Pulmonary artery endothelial cell (primary cell): ENCODE measurements around the gene PTPRN2. TPM values are rescaled to one million over a fixed set of nuclear protein-coding genes. Genes with fewer than 3 reads are reported as not detected.

Source experiments
- DNase-seq: peaks from one replicate; pipeline ENCODE4 v3.0.0-alpha.2; 2011; ENCODE audit warnings: low read depth, low spot score
- total RNA-seq: library from RNA; depleted of rRNA; stranded (reverse); fragments of >200 nt; gene quantifications from 2 replicates; pipeline ENCODE4 v1.2.3, GENCODE V29; 2014

Gene PTPRN2
- total RNA-seq, 1 donor from 2014 or later = 0.53 TPM

GRCh38 chr7:157552295-157552993 is 1035.2 kb downstream of the PTPRN2 start:
- no peak for DNase-seq

GRCh38 chr7:157551325-157552070 is 1036.1 kb downstream of the PTPRN2 start:
- DNase-seq = no peak

GRCh38 chr7:157550300-157551275 is 1037.0 kb downstream of the PTPRN2 start:
- no peak for DNase-seq

- DNase-seq = no peak
Measured at GRCh38 chr7:157549612-157550299, 1037.9 kb downstream of the PTPRN2 start.

GRCh38 chr7:157548691-157549303 is 1038.8 kb downstream of the PTPRN2 start:
- no peak for DNase-seq

- no peak for DNase-seq
Measured at GRCh38 chr7:157547611-157548010, 1040.0 kb downstream of the PTPRN2 start.

- DNase-seq = no peak
Measured at GRCh38 chr7:157547102-157547501, 1040.5 kb downstream of the PTPRN2 start.

GRCh38 chr7:157545681-157546060 is 1042.0 kb downstream of the PTPRN2 start:
- no peak for DNase-seq

- DNase-seq = no peak
Measured at GRCh38 chr7:157544980-157545680, 1042.5 kb downstream of the PTPRN2 start.

GRCh38 chr7:157544226-157544625 is 1043.4 kb downstream of the PTPRN2 start:
- no peak for DNase-seq

GRCh38 chr7:157543791-157544190 is 1043.8 kb downstream of the PTPRN2 start:
- DNase-seq = no peak

GRCh38 chr7:157543276-157543675 is 1044.3 kb downstream of the PTPRN2 start:
- DNase-seq = no peak

- DNase-seq = no peak
Measured at GRCh38 chr7:157542068-157543021, 1045.3 kb downstream of the PTPRN2 start.

- DNase-seq = no peak
Measured at GRCh38 chr7:157541295-157542067, 1046.1 kb downstream of the PTPRN2 start.

GRCh38 chr7:157540606-157541294 is 1046.9 kb downstream of the PTPRN2 start:
- no peak for DNase-seq

- no peak for DNase-seq
Measured at GRCh38 chr7:157540020-157540419, 1047.6 kb downstream of the PTPRN2 start.

GRCh38 chr7:157539521-157539920 is 1048.1 kb downstream of the PTPRN2 start:
- DNase-seq = no peak

GRCh38 chr7:157538735-157539134 is 1048.9 kb downstream of the PTPRN2 start:
- no peak for DNase-seq
